ENCODE data around the gene EXOC3L2.

- no peak for TF ChIP-seq GATA2 (IDR thresholded peaks at IDR 0.05; ENCODE audit: low read depth, low read length)
- TF ChIP-seq GATA3 (IDR thresholded peaks at IDR 0.05; ENCODE audit: low read depth, low read length) = no peak
Measured at GRCh38 chr19:45235485-45235884, 9.7 kb downstream of the EXOC3L2 start.
